SK-N-SH (cell line): ENCODE measurements around the gene RPAP3. TPM values are rescaled to one million over a fixed set of nuclear protein-coding genes. Genes with fewer than 3 reads are reported as not detected.

Source experiments
- CTCF ChIA-PET: fragments of 300-600, 350-600 bp; formaldehyde crosslinking; extraction: SDS; loops from one replicate; lab custom pipeline; 2021; lab: Yijun Ruan, JAX
- POLR2A ChIA-PET: fragments of 350-600 bp; sonication (Branson Sonifier 250); formaldehyde crosslinking; extraction: SDS; loops from one replicate; lab custom pipeline; 2020; ENCODE audit warnings: antibody characterized with exemption, inconsistent platforms; lab: Yijun Ruan, JAX
- DNase-seq: peaks from one replicate; pipeline ENCODE4 v3.0.0; 2012
- H2AFZ ChIP-seq: fragments of 200-600 bp; sonication (generic); 2 replicates; pipeline ENCODE4 v1.8.1; 2016; ENCODE audit warnings: antibody characterized with exemption, mild to moderate bottlenecking, low read depth
- H3F3A ChIP-seq: fragments of 200-600 bp; sonication (generic); replicated peaks from 2 replicates; pipeline ENCODE3; 2016; ENCODE audit warnings: antibody characterized with exemption, mild to moderate bottlenecking; ENCODE audit not compliant: insufficient read depth
- H3K27ac ChIP-seq, 2 experiments: fragments of 200-500 bp in 1 of 2; fragments of 200-600 bp in 1 of 2; sonication (Bioruptor generic) in 1 of 2; sonication (generic), shearing (Covaris generic) in 1 of 2; 2 replicates each; pipeline versions ENCODE4 v1.5.1 to v1.6.1; 2014 to 2016; ENCODE audit warnings: low read depth in 2 of 2, inconsistent platforms in 1 of 2, low read length in 1 of 2, mild to moderate bottlenecking in 1 of 2, mixed read lengths in 1 of 2
- H3K27me3 ChIP-seq: fragments of 200-600 bp; sonication (generic), shearing (Covaris generic); 2 replicates; pipeline ENCODE4 v1.6.1; 2016; ENCODE audit warnings: mixed run types; ENCODE audit not compliant: insufficient read depth
- H3K36me3 ChIP-seq, 2 experiments: fragments of 200-500 bp in 1 of 2; fragments of 200-600 bp in 1 of 2; sonication (Bioruptor generic) in 1 of 2; sonication (generic) in 1 of 2; replicated peaks in 1 of 2; 2 replicates each; pipeline versions ENCODE3 to v1.5.1; 2014 to 2016; ENCODE audit warnings: low read length in 1 of 2, mild to moderate bottlenecking in 1 of 2; ENCODE audit not compliant: insufficient read depth in 2 of 2, control insufficient read depth in 1 of 2
- H3K4me1 ChIP-seq, 2 experiments: fragments of 200-500 bp in 1 of 2; fragments of 200-600 bp in 1 of 2; sonication (Bioruptor generic) in 1 of 2; sonication (generic), shearing (Covaris generic) in 1 of 2; 2 replicates each; pipeline versions ENCODE4 v1.5.1 to v1.6.1; 2014 to 2016; ENCODE audit warnings: low read depth in 1 of 2, low read length in 1 of 2, mixed run types in 1 of 2; ENCODE audit not compliant: insufficient read depth in 2 of 2, control insufficient read depth in 1 of 2
- H3K4me2 ChIP-seq: fragments of 200-600 bp; sonication (generic), shearing (Covaris generic); 2 replicates; pipeline ENCODE4 v1.6.1; 2017; ENCODE audit warnings: mixed run types
- H3K4me3 ChIP-seq, 2 experiments: fragments of 200-500 bp in 1 of 2; fragments of 200-600 bp in 1 of 2; sonication (Bioruptor generic) in 1 of 2; sonication (generic), shearing (Covaris generic) in 1 of 2; 2 replicates each; pipeline versions ENCODE4 v1.5.1 to v1.8.1; 2014 to 2016; ENCODE audit warnings: low read depth in 2 of 2, inconsistent platforms in 1 of 2, low read length in 1 of 2, mild to moderate bottlenecking in 1 of 2, mixed read lengths in 1 of 2, moderate library complexity in 1 of 2
- H3K79me2 ChIP-seq: fragments of 200-600 bp; sonication (generic); 2 replicates; pipeline ENCODE4 v1.8.1; 2017; ENCODE audit warnings: mild to moderate bottlenecking; ENCODE audit not compliant: insufficient read depth
- H3K9ac ChIP-seq: fragments of 200-600 bp; sonication (generic); 2 replicates; pipeline ENCODE4 v1.6.1; 2017; ENCODE audit warnings: mixed run types
- H3K9me2 ChIP-seq: fragments of 200-600 bp; sonication (generic); 2 replicates; pipeline ENCODE4 v1.6.1; 2017; ENCODE audit warnings: mixed run types
- H3K9me3 ChIP-seq: fragments of 200-600 bp; sonication (generic); 2 replicates; pipeline ENCODE4 v1.6.1; 2017; ENCODE audit warnings: mixed run types, mild to moderate bottlenecking, moderate library complexity
- H4K20me1 ChIP-seq: fragments of 200-600 bp; sonication (generic); 2 replicates; pipeline ENCODE4 v1.6.1; 2017; ENCODE audit warnings: mild to moderate bottlenecking, mixed run types; ENCODE audit not compliant: insufficient read depth
- ELF1 ChIP-seq: IDR thresholded peaks from 2 replicates; pipeline ENCODE4 v1.4.0; 2012
- FOSL2 ChIP-seq: IDR thresholded peaks from 2 replicates; pipeline ENCODE4 v1.4.0; 2012; ENCODE audit warnings: low read depth, mild to moderate bottlenecking, moderate library complexity, borderline replicate concordance
- GABPA ChIP-seq: IDR thresholded peaks from 2 replicates; pipeline ENCODE4 v1.4.0; 2012; ENCODE audit warnings: low read depth, mild to moderate bottlenecking
- IRF3 ChIP-seq: fragments of 150-350 bp; IDR thresholded peaks from 2 replicates; pipeline ENCODE4 v1.6.1; 2016; ENCODE audit warnings: mild to moderate bottlenecking, low read depth, low read length
- JUND ChIP-seq: IDR thresholded peaks from 2 replicates; pipeline ENCODE4 v1.4.0; 2012
- MAX ChIP-seq: IDR thresholded peaks from 2 replicates; pipeline ENCODE4 v1.4.0; 2012; ENCODE audit warnings: low read depth
- NFIC ChIP-seq: IDR thresholded peaks from 2 replicates; pipeline ENCODE4 v1.4.0; 2012; ENCODE audit warnings: borderline replicate concordance
- RCOR1 ChIP-seq: fragments of 150-350 bp; IDR thresholded peaks from 2 replicates; pipeline ENCODE4 v1.6.1; 2017; ENCODE audit warnings: antibody characterized with exemption, low read length
- SMC3 ChIP-seq: IDR thresholded peaks from 2 replicates; pipeline ENCODE4 v1.6.1; 2012; ENCODE audit warnings: low read depth, low read length, improper control_type of control experiment
- TAF1 ChIP-seq: IDR thresholded peaks from 2 replicates; pipeline ENCODE4 v1.6.1; 2012; ENCODE audit warnings: low read depth, mild to moderate bottlenecking, low read length, moderate library complexity, borderline replicate concordance
- WGBS: methylation state at CpG from one replicate; pipeline ENCODE4 v1.1.6; 2017; ENCODE audit warnings: low lambda C conversion rate; 5-methylcytosine and 5-hydroxymethylcytosine counted together
- polyA plus RNA-seq, 3 experiments: library from polyadenylated mRNA; depleted of rRNA; stranded (reverse); fragments of >200 nt; gene quantifications; 2 replicates each; pipeline ENCODE4 v1.2.3, GENCODE V29; 2012

RPAP3 gene
- polyA plus RNA-seq, 1 of the 3 experiments (the other 2 are of a cell fraction): 6.7 TPM

GRCh38 chr12:47722136-47722834, 16.5 kb upstream of the RPAP3 start:
- no peak for DNase-seq
- 74% methylated on average over 7 of the region's 7 CpGs for WGBS
- no peak overlapping the region for H2AFZ ChIP-seq
- POLR2A ChIA-PET: no interaction called here
- H3K4me2 ChIP-seq: no peak overlapping the region
- H3K4me1 ChIP-seq: peaks cover 4 to 9% of the 10 kb centered on the region in 2 experiments; a peak in 2 of 4 replicates
- no peak overlapping the region for H3K27ac ChIP-seq
- no peaks in the 10 kb centered on the region for H3K79me2 ChIP-seq
- no peak overlapping the region for H3K4me3 ChIP-seq
- CTCF ChIA-PET: interaction anchor here (0.8 to 43.0 kb wide), 5 partner anchors 20 to 116 kb away, joined by 3 to 1294 read pairs (median 38); partner anchors contain the start of gene SLC48A1
- no peaks in the 10 kb centered on the region for H4K20me1 ChIP-seq
- no peaks in the 10 kb centered on the region for H3K36me3 ChIP-seq
- H3F3A ChIP-seq: no peaks in the 10 kb centered on the region
- no peaks in the 10 kb centered on the region for H3K9me2 ChIP-seq
- no peaks in the 10 kb centered on the region for H3K9me3 ChIP-seq
- TF ChIP-seq RCOR1 (no peak), GABPA (no peak), ELF1 (no peak), JUND (no peak)
- TF ChIP-seq, all 33 proteins: peak for 0
- Histone ChIP-seq H3K27me3 (no peaks in the 10 kb centered on the region), H3K9ac (no peak overlapping the region)

GRCh38 chr12:47721431-47721973, 15.7 kb upstream of the RPAP3 start:
- CTCF ChIA-PET: interaction anchor here (1.2 to 43.0 kb wide), 4 partner anchors 21 to 117 kb away, joined by 3 to 1294 read pairs (median 168); partner anchors contain the start of gene SLC48A1
- H3F3A ChIP-seq: no peaks in the 10 kb centered on the region
- no peak overlapping the region for H2AFZ ChIP-seq
- H3K4me3 ChIP-seq: no peak overlapping the region
- no peak for DNase-seq
- no peak overlapping the region for H3K4me2 ChIP-seq
- WGBS: 92% methylated on average over 9 of the region's 9 CpGs
- POLR2A ChIA-PET: no interaction called here
- H3K9me3 ChIP-seq: no peaks in the 10 kb centered on the region
- TF ChIP-seq TAF1 (no peak), IRF3 (no peak), SMC3 (no peak), FOSL2 (no peak), NFIC (no peak), MAX (no peak)
- H3K27ac ChIP-seq: no peak overlapping the region
- H3K27me3 ChIP-seq: no peaks in the 10 kb centered on the region
- no peak overlapping the region for H3K9ac ChIP-seq
- no peaks in the 10 kb centered on the region for H3K9me2 ChIP-seq
- peaks cover 4 to 11% of the 10 kb centered on the region in 2 experiments; a peak in 2 of 4 replicates for H3K4me1 ChIP-seq
- no peaks in the 10 kb centered on the region for H3K79me2 ChIP-seq
- no peaks in the 10 kb centered on the region for H3K36me3 ChIP-seq
- H4K20me1 ChIP-seq: no peaks in the 10 kb centered on the region
